UCSD-AML1 (cell line): ENCODE measurements around the gene CTLA4.

Source experiments
- DNase-seq: peaks from one replicate; lab custom pipeline; 2025; ENCODE audit not compliant: unreplicated experiment; lab: John Stamatoyannopoulos, UW

Gene CTLA4

DNA sequence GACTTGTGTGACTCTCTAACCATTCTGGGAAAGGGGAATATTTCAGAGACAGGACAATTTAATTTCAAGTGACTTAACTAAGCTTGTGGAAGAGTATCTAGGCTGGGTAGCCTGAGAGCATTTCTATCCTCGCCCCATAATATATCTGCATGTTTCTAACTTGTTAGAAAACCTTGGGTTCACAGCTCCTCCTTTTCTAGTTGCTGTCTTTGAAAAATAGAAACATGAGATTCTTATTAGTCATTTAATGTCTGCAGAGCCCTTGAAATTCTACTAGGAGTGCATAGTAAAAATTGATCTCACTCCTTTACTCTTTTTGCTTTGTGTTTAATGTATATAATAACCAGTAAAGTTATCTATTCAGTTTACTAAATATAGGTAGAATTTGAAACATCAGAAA is 22.4 kb downstream of the CTLA4 start:
- DNase-seq, result no peak

DNA sequence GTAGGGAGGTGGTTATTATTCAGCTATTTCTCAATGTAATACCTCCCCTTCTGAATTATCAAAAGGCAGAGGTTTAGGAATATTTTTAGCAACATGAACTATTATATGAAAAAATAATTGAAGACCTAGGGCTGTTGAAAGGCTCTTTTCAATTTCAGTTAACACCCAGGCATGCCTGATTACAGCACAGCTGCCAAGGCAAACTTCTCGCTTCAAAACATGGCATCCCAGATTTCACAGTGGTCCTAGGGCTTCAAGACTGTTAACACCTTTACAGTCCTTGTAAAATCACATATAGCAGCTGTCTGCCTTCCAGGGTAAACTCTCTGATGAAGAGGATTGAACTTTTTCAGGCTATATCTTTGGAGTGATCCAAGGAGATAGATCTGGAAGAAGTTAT is 23.2 kb downstream of the CTLA4 start:
- DNase-seq, result no peak

DNA sequence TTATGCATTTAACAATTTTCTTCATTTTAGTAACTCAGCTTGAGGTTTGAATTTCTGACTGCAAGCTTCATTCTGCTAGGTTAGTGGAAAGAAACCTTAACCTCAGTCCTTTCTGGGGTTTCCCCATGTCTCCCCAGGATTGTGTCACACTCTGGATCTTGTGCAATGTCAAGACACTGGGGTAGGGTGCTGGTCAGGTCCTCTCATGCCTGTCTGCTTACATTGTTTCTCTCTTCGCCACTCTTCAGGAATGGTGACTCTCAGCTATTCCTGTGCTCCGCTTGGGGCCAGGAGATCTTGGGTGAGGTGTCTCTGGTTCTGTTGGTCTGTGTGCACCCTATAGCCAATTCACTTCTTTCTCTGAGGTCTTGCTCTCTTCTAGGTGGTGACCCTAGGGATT is 23.9 kb downstream of the CTLA4 start:
- DNase-seq, result no peak

DNA sequence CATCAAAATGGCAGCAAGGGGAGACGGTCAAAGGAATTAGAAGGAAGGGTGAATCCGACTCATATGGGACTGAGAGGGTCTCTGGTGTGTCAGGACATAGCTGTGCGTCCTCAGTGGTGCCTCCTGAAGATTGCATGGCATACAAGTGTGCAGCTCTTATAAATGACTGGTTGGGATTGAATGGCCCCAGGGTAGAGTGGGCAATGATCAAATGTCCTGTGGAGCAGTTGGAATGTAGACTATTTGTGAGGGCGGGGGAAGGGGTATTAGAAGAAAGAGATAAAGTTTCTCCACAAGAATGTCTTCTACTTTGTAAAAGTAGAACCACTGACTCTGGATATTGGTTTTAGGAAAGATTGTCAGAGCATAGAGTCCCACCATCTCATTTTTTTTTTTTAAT is 24.6 kb downstream of the CTLA4 start:
- no peak for DNase-seq

DNA sequence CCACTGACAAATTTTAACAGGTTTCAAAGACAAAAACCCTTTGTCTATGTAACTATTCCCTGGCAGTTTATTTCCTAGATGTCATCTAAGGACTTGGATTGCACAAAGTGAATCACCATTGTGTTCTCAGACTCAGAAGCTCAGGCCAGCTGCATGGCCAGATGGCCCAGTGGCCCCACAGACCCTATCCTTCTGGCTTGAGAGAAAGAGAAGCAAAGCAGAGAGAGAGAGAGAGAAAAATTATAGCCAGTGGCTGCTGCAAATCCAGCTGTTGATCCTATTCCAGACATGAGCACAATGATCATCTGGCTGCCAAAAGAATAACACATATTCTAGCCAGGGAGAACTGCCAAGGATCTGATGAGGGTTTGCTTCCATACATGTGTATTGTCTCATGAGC is 25.8 kb downstream of the CTLA4 start:
- no peak for DNase-seq

DNA sequence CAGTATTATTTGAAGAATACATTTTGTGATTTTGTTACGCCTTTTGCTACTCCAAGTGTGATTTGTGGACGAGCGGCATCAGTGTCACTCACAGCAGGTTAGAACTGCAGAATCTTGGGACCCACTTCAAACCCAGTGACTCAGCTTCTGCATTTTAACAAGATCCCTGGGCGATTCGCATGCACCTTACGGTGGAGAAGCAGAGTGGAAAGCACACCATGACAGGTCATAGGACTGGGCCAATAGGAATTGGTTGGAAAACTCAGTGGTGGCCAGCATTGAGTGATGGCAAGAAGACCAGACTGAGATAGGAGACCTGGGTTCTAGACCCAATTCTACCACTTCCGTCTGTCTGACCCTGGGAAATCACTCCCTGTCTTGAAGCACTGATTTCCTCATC is 26.3 kb downstream of the CTLA4 start:
- no peak for DNase-seq

DNA sequence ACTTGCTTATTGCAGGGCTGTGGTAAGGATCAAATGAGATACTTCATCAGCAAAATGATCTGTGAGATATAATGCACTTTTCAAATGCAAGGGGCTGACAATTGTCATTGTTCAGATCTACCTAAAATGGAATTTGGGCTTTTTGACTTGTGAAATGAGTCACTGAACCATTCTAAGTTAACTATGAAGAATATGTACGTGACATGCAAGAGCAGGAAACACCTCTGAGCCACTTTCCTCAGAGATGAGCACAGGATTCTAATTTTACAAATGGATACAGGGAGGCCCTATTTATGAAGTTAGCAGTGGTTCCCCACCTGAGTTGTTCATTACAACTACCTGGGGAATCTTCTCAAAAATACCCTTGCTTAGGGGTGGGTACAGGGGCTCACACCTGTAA is 26.7 kb downstream of the CTLA4 start:
- no peak for DNase-seq

DNA sequence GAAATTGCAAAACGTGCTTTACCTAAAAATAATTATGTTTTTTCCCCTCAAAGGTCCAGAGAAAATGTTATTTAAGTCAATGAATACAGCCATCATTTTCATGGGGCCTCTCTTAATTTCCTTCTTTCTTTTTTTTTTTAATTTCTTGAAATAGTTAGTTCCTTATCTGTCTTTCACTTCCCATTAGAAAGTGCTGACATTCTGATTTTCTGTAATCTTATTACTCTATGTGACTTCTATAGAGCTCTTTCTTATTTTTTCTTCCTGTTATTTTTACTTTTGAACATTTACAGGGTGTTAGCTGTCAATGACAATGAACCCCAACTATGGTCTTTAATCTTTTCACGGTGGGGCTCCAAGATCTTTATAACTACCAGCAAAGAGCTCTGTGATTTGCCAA is 30.0 kb downstream of the CTLA4 start:
- no peak for DNase-seq

DNA sequence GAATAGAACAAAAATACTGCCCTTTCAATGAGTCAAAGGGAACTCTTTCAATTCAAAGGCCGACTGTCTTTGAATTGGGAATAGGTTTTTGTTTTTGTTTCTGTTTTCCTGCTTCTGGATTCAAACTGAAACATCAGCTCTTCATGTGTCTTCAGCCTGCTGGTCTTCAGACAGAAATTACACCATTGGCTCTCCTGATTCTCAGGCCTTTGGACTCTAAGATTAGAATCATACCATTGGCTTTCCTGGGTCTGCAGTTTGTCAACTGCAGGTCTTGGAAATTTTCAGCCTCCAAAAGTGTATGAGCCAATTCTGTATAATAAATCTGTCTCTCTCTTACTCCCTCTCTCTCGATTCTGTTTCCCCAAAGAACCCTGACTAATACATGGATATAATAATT is 31.1 kb downstream of the CTLA4 start:
- DNase-seq, result no peak

DNA sequence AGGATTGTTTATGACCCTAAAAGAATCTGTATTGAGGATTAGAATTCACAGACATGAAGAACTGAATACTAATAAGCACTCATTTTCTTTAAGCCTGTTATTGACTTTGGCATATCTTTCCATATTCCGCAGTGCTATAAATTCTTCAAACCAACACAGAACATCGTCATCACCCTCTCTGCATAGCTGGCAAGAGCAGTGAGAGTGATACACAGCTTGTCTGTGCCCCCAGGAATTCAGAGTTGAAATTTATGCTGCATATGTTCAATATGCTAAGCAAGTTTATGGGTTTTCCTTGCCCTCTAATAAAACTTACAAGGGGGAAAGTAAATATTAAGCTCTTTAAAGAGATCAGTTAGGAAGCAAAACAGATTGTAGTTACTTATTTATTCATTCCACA is 32.7 kb downstream of the CTLA4 start:
- no peak for DNase-seq

DNA sequence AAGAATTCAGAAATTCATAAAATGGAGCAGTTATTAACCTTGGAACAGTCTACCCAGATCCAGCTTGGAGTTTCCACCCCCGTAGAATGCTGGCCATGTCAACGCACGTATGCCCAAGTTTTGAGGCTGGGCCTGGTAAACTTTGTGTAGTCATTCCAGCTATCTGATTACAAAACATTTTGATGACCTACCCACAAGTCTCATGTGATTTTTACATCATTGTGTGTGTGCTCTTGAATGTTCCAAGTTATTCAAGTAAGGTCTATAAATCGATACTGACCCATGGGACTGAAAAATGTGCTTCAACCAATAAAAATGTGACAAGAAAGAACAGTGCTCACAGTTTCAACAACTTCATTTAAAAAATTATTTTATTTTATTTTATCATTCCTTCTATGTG is 36.5 kb downstream of the CTLA4 start:
- DNase-seq, result no peak

DNA sequence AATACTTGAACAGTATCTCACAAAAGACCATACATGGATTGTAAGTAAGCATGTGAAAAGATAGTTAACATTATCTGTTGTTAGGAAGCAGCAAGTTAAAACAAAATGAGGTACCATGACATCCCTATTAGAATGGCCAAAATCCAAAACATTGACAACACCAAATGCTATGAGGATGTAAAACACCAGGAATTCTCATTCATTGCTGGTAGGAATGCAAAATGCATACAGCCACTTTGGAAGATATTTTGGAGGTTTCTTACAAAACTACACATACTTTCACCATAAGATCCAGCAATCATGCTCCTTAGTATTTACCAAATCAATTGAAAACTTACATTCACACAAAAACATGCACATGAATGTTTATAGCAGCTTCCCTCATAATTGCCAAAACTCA is 38.1 kb downstream of the CTLA4 start:
- DNase-seq, result no peak

DNA sequence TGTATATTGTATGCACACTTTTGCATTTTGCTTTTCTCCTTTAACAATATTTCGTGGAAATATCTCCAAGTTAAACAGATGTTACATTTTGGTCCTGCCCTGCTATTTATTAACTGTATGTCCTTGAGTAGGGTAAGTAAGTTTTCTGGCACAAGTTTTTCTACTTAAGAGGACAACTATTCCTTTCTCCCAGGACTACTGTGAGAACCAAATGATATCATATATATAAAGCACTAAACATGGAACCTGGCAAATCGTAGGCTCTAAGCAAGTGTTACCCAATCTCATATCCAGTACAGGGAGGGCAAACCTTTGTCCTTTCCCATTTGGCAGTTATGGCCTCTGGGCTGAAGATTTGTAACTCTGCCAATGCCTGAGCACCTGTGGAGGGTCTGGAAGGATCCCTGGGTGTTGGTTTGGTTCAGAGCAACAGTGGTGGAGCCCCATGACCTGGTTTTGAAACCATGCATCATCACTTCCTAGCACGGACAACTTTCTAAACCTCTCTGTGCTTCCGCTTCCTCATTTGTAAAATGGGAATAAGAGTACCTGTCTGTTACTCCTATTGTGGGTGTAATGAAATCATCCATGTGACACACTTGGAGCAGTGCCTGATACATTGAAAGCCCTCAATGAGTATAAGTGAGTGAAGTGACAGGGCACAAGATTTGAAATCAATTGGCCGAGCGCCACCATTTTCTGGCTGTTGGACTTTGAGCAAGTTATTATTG is 40.7 kb downstream of the CTLA4 start:
- no peak for DNase-seq

DNA sequence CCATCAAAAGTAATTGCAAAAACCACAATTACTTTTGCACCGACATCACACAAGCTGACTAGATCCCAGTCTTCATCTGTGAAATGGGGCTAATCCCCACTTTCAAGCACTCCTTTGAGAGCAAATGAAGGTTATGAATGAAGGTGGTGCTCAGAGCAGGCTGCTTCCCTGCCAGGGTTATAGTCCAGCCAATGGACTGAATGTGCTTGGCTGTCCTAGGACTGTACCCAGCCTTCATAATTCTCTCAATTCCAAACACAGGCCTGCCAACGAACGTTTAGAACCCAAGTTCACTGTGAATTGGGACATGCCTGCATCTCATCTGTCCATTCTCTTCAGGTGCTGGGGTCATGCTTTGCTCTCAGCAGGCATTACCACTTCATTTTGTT is 41.2 kb downstream of the CTLA4 start:
- DNase-seq, result no peak

DNA sequence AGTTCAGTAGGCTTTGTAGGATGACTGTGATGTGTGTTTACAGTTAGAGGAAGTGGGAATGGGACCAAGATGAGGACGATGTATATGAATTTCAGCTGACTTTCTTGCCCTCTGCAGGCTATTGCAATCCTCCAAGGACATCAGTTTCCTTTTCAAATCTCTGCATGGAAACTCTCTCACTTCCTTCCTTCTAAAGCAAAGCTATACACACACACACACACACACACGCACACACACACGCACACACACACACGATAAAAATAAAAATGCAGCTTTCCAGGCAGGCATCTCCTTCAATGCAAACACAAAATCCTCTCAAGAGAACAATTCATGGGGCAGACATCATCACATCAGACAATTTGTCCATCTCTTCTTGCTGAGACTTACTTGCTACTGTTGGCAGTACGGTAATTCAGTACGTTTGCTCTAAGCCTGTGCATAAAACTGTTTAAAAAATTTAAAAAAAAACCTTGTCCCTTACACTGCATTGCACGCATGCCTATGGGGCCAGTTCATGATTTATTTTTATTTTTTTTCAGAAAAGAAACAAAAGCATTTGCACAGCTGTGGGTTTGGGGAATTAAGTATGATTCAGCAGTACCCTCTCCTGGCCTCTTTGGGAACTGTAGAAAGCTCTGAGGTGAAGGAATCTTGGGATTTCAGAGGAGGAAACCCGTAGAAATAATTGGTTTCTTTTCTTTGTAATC is 41.8 kb downstream of the CTLA4 start:
- DNase-seq, result no peak

DNA sequence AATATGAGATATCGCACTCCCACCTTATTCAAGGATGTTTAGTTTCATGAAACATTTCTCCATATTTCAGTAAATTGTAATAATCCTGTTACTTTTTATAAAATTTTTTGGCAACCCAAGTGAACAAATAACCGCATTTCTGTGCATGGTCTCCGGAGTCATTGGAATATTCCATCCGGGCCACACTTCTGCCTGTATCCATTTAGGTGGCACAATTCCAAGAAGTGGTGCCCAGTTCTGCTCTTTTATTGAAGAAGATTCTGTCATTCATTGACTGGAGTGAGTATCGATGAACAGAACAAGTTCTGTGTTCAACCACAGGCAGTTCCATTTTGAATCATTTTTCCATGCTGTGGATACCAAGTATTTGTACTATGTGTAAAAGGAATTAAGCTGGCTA is 42.4 kb downstream of the CTLA4 start:
- DNase-seq, result no peak

DNA sequence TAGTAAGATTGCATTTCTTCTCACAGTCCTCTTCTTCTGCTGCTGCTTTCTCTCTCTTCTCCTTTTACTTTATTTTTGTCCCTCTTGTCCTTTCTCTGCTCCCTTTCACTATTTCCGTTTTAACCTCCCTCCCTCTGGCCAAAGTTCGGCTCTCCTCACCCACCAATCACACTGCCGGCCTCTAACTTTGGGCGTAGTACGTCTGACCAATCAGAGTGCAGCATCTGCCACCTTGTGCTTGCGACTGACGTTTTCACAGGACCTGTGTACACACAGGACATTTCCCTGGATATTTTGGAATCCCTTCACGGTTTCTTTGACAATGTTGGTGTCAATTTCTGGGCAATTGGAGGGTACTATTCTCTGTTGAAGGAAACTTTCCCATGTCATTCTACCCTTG is 46.4 kb downstream of the CTLA4 start:
- DNase-seq, result no peak

DNA sequence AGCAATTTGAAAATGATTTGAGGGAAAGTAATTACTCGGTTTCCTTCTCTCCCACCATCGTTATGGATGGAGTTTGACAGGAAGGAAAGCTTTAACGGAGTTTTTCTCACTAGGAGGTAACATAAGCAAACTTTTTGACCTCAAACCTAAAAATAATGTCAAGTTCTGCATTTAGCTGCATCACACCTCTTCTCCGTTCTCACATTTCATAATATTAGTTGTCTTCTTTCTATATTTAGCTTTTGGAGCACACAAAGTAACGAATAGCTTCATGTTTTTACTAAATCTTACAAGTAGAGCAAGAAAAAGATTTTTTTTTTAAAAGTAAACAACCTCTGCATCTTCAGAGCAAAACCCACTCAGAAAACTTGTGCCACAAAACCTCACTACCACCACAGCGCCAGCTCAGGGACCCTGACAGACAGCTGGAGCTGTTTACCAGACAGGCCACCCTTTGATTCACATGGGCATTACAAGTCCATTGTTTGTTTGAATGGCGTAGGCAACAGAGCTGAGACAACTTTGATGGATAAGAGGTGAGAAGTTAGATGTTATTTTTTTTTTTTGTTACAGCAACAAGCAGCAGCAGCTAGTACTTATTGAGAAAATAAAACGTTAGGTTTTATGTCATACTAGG is 47.1 kb downstream of the CTLA4 start:
- DNase-seq, result no peak

DNA sequence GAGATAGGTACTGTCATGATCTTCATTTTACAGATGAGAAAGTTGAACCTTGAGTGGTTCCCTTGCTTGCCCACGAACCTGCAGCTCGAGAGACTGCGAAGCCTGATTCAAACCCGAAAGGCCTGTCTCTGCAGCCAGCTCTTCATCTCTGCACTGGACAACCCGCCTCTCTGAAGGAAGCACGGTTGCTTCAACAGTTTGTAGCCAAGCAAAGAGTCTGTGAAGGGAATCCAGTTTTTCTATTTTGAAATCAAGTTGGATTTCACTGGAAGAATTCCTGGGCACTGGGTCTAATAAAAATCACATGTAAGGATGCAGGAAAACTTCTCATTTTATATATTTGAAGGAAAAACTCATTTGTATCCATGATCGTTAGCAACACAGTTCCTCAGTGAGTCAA is 47.7 kb downstream of the CTLA4 start:
- no peak for DNase-seq

DNA sequence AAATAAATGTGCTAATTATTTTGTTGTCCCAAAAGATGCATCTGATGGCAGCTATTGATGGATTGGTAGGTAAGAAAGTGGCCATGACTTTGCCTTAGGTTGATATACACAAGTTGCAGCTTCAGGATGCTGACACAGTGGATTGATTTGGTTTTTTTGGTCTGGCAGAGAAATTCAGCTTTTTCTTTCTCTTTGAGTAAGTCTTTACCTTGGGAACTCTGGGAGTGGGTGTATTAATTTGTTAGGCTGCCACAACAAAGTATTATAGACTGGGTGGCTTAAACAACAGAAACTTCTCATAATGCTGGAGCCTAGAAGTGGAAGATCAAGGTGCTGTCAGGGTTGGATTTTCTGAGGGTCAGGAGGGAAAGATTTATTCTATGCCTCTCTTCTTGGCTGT is 49.2 kb downstream of the CTLA4 start:
- DNase-seq, result no peak

DNA sequence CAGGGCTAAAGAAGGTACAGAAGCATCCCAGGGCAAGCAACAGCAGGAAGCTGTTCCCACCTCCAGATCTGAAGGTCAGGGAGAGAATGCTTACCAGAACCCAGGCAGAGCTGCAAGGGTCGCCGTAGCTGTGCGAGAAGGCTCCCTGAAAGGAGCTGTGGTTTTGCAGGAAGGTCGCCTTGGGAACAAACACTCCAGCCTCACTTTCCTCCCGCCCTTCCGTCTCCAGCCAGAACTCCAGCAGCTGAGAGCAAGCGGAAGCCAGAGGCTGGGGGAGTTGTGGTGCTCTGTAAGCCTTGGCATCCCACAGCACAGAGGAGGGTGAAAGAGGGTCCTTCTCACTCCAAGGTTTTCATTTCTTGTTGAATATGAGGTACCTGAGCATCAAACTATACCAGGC is 50.7 kb downstream of the CTLA4 start:
- no peak for DNase-seq

DNA sequence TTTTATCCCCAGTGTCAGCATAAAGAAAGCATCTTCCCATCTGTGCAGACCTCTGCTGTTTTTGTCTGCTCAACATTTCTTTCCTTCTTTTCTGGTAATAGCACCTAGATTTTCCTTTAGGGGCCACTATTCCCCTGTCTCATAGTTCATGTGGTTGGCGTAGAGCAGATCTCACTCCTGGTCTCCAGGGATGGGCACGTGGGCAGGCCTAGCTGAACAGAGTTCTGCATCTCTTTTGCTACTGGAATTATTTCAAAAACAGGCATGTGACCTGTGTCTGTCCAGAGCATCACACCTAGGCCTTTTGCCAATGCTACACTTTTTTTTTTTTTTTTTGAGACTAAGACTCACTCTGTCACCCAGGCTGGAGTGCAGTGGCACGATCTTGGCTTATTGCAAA is 51.3 kb downstream of the CTLA4 start:
- no peak for DNase-seq
